GM18858 (cell line): Measurements from ENCODE around the gene SFMBT1.

Experiments
- ATAC-seq: cut with Tn5 transposase; IDR thresholded peaks from one replicate; pipeline ENCODE4 v1.9.1; 2021; ENCODE audit not compliant: unreplicated experiment

The SFMBT1 gene

DNA sequence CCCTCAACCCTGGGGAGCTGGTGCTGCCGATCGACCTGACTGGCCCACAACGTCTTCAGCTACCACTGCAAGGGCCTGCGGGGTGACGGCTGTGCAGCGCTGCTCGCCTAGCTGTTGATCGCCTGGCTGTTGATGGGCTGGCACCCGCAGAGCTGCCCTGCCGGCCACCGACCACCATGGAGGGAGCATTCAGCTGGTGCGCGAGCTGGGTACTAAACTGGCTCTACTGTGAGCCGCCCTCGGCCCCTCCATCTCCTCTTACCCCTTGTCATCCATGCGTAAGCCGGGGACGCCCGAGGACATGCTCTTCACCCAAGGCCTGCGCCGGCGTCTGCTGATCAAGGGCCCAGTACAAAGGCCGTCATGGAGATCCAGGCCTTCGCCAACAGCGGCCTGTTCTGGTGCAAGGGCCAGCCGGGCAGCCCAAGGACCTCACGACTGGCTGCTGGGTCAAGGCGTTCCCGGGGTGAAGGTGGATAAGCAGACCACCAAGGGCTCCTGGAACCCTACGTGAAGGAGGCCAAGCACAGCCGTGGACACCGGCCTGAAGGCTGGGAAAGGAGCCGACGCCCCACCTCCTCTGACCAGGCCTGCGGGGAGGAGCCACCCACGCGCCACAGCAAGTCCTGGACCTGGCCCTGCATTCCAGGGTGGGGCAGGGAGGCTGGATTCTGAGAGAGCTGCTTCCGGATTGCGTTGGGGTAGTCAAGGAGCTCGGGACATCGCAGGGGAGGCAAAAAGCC is 46.9 kb downstream of the SFMBT1 start:
- no peak for ATAC-seq

DNA sequence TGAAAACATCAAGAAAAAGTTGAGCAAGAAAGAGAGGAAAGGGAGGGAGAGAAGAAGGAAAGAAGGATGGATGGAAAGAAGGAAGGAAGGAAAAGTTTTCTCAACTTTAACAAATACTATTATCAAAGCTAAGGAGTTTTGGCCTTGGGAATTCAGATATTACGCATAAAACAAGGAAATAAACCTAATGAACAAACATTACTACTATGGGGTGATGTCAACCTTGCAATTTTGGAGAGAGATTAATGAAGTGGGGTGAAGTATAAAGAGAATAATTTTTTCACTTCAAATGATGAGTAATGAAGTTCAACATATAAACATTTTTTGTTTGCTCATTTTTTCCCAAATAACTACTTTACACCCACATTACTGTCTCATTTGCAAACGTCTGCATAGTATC is 55.2 kb downstream of the SFMBT1 start:
- ATAC-seq = no peak

DNA sequence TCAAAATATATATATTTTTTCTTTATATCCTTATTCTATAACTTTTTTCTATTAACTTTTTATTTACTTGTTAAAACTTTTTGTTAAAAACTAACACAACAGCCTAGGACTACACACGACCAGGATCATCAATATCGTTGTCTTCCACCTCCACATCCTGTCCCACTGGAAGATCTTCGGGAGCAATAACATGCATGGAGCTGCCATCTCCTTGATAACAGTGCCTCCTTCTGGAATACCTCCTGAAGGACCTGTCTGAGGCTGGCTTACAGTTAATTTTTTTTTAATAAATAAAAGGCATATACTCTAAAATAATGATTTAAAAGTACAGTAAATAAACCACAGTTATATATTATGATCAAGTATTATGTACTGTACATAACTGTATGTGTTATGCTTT is 58.9 kb downstream of the SFMBT1 start:
- no peak for ATAC-seq

DNA sequence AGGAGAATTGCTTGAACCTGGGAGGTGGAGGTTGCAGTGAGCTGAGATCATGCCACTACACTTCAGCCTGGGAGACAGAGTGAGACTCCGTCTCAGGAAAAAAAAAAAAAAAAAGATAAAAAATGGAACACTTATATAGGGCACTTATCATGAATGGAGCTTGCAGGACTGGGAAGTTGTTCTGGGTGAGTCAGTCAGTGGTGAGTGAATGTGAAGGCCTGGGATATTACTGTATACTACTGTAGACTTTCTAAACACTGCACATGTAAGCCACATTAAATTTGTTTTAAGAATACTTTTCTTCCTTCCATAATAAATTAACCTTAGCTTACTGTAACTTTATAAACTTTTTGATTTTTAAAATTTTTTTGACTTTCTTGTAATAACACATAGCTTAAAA is 59.8 kb downstream of the SFMBT1 start:
- ATAC-seq = no peak

DNA sequence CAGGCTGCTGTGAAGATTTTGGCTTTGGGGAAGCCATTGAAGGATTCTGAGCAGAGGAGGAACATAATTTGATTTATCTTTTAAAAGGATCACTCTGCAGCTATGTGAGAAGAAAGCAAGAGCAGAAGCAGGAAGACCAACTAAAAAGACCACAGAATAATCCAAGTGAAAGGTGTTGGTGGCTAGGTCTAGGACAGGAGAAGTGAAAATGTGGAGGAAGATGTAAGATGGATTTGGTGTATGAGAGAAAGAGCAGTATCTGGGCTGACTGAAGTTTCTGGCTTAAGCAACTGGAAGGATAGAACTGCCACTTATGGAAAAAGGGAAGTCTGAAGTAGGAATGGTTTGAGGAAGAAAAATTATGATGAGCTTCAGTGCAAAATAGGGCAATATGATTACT is 62.0 kb downstream of the SFMBT1 start:
- no peak for ATAC-seq

DNA sequence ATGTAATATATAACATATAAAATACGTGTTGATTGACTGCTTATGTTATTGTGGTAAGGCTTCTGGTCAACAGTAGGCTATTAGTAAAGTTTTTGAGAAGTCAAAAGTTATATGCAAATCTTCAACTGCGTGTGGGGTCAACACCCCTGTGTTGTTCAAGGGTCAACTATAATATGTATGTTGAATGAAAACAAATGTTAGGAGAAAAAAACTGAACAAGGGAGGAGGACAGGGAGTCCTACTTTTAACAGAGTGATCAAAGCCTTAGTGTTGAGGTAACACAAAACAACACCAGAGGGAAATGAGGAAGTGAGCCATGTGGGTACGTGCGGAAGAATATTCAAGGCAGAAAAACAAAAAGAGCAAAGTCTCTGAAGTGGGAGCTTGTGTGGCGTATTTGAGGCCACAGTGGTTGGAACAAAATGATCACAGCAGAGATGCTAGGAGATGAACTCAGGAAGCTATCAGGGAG is 62.5 kb downstream of the SFMBT1 start:
- ATAC-seq = peak; percentile 84

DNA sequence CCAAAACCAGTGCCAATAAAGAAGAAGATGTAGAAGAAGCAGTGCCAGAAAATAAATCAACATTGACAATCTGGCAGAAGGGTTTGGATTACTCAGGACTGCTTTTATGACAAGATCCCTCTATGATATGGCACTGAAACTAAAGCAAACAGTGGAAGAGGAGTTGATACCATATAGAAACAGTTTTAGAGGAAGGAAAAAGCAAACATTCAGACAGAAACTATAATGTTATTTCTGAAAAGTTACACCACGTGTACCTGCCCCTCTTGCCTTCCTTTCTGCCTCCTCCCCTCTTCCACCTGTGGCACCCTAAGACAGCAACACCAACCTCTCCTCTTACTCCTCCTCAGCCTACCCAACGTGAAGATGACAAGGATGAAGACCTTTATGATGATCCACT is 63.0 kb downstream of the SFMBT1 start:
- ATAC-seq = peak; percentile 22

DNA sequence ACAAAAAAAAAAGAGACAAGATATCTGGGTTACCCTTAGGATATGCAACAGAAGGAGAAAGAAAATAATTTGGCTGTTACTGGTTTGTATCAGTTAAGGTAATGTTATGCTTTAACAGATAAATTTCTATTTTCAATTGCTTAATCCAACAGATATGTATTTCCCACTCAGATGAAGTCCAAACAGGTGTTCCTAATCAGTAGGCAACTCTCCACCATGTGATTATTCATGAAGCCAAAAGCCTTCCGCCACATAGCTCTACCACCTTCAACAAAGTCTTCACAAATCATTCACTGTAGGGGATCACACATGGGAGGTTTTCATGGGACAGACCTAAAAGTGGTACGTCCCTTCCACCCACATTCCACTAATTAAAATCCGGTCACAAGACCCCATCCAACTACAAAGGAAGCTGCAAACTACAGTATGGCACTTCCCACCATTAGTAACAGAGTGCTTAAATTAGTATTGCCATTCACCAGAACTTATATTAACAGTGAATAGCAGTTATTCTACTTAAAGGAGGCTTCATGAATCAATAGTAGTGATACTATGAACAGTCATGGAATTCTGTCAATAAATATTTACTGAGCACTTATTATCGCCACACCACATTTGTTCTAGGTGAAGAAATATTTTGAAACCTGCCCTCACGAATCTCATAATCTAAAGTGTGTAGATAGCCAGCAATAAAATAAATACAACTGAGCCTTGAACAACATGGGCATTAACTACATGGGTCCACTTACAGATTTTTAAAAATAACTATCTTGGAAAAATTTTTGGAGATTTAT is 66.5 kb downstream of the SFMBT1 start:
- ATAC-seq = no peak

DNA sequence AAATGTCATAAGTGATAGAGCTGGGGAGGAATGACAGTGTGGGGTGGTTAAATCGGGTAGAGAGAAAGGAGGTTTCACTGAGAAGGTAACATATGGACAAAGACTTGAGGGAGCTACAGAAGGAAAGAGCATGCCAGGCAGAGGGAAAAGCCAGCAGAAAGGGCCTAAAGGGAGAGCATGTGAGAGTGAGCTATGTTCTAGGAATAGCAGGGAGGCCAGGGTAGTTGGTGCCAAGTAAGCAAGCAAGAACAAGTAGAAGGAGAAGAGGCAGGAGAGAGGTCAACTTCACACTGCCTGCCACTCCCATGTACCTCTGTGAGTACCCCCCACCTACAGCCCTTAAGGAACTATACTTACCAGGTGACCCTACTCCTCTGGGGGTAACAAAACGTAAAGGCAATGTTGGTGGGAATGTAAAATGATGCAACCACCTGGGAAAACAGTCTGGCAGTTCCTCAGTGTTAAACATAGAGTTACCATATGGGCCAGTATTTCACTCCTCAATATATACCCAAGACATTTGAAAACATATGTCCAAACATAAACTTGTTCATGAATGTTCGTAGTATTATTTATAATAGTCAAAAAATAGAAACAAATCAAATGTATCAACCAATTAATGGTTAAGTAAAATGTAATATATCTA is 67.6 kb downstream of the SFMBT1 start:
- ATAC-seq = no peak

DNA sequence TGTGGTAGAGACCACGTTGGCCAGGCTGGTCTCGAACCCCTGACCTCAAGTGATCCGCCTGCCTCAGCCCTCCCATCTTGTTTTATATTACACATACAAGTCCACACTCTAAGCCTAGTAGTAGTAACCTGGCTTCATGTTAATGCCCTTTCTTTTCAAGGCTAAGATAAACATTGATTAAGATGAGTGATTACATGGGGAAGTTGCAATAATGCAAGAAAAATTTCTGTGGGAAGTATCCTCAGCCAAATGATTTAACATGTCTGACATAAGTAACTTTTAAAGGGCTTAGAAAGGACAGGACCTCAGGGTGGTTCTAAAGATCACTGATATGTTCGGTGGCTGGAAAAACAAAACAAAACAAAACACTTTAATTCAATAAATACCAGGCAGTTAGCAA is 72.1 kb downstream of the SFMBT1 start:
- ATAC-seq = no peak

DNA sequence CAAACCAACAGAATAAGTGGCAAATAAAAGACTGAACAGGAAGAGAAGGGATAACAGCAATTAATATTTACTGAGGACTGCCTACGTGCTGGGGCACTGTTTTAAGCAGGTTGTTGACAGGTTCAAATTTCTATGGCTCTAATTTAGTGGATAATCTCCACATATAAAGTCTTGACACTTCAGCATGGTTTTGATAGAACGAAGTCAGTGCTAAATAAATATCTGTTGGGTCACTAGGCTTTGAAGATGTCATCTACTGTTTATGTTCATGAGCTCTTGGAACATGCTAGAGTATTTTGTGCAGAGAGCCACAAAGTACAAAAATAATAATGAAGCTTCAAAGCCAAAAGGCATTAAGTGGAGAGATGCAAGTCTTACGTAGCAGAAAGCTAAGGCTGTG is 74.0 kb downstream of the SFMBT1 start:
- ATAC-seq = no peak

DNA sequence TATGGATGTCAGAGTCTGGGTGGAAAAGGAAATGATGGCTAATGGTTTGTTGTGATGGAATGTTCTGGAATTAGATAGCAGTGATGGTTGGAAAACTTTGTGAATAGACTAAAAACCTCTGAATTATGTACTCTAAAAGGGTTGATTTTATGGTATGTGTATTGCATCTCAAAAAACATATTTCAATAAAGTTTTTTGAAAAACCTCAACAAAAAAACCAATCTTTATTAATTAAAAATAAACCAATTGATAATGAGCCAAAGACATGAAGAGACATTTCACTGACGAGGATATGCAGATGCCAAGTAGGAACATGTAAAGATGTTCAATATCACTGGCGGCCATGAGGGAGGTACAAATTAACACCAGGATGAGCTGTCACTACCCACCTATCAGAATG is 78.5 kb downstream of the SFMBT1 start:
- no peak for ATAC-seq

DNA sequence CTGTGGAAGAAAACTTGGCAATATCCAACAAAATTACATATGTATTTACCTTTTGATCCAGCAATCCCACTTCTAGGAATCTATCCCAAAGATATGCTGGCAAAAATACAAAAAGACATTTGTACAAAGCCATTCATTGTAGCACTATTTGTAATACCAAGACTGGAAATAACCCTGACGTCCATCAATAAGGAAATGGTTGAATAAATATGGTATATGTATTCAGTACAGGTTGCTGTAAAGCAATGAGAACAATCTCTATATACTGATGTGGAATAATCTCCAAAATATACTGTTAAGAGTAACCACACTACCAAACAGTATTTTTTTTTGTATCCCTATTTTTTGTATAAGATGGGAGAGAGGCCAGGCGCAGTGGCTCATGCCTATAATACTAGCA is 83.7 kb downstream of the SFMBT1 start:
- ATAC-seq = no peak

DNA sequence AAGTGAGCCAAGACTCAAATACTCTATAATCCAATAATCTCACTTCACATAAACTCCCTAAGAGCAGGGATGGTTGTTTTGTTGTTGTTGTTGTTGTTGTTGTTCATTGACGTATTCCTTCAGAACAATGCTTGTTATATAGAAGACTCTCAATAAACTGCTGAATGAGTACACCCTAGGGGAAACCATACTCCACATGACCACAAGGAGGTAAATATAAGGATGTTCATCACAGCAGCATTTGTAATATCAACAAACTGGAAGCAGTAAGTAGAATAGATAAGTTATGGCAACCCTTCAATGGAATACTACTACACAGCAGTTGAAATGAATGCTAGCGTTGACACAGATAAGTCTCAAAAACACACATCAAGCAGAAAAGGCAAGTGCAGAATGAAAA is 86.1 kb downstream of the SFMBT1 start:
- no peak for ATAC-seq

DNA sequence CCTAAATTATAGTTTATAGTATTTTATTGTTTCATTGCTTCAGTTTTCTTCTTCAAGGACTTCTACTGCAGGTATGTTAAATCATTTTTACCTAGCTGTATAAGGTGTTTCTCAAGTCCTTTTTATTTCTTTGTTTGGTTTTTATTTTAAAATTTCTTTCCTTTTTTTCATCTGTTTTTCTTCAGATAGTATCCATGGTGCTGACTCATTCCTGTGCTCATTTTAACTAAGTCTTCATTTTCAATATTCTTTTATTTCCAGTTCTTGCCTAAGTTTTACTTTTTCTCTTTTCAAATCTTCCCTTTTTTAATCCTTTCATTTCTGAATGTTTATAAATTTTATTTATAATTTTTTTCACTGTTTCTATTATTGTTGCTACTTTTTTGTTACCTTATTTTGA is 106.3 kb downstream of the SFMBT1 start:
- ATAC-seq = no peak

DNA sequence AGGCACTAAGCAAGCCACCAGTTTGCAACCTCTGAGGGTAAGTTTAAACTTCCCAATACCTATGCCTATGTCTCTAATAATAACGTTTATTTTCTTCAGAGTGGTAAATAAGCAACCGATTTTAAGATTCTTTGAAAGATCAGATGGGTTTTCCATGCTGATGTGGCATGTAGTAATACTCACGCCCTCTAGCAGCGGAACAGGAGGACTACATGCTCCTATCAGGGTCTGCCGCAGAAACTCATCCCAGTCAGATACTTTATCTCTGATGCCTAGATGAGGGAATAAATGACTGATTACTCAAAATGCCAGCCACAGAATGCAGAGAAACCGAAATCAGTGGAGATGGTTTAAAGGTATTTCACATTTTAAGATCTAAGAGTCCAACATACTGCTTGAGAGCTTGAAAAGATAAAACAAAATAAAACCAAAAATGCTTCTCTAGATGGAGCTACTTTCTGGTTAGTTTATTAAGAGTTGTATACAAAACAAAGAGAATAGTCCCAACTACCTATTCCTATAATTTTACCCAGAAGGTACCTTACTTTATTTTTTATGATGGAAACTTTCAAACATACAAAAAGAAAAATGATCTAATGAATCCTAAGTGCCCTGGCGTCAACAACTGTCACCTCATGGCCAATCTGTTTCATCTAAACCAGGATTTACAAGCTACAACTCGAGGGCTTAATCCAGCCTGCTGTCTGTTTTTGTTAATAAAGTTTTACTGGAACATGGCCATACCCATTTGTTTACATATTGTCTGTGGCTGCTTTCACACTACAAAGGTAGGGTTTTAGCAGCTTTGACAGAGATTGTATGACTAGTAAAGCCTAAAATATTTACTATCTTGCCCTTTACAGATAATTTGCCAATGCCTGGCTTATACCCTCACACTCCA is 111.0 kb downstream of the SFMBT1 start:
- no peak for ATAC-seq

DNA sequence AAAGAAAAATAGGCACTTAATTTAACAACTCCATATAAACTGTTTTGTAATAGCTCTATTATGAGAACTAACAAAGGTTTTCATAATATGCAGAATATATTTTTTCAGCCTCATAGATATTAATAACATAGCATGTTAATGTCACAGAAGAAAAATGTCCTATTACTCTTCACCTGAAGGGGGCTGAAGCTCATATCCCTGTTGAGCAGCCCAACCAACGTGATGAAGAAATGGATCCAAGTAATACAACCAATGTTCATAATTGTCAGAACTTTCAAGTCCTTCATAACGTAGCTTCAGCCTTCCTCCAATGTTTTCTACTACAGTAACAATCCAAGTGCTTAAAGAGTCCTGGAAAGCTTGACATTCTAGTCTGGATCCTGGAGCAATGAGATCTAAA is 114.0 kb downstream of the SFMBT1 start:
- ATAC-seq = no peak

DNA sequence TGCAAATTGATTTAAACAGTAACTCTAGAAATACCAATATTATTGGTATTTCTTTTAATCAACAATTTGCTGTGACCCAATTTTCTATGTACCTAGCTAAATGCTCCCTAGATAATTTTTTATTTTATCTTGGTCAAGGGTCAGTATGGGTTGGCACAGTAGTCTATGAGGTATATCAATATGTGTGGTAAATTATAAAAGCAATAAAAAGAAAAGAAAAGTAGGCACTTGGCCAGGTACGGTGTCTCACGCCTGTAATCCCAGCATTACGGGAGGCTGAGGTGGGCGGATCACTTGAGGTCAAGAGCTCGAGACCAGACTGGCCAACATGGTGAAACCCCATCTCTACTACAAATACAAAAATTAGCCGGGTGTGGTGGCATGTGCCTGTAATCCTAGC is 114.5 kb downstream of the SFMBT1 start:
- ATAC-seq = no peak

DNA sequence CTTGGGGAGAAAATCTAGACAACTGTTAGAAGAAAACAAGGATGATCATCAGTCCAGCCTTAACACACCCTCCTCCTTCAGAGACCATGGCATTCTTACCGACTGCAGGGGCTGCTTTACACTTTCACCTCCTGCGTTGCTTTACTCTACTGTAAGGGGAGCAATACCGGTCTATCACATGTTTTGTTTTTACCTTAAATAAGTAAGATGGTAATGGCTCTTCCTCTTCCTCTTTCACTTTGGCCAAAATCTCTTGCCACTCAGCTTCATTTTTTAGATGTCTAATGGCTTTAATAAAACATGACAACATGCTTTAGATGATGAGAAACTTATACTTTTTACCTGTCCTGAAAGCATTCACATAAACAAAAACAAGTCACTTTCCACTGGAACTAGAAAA is 115.1 kb downstream of the SFMBT1 start:
- no peak for ATAC-seq

DNA sequence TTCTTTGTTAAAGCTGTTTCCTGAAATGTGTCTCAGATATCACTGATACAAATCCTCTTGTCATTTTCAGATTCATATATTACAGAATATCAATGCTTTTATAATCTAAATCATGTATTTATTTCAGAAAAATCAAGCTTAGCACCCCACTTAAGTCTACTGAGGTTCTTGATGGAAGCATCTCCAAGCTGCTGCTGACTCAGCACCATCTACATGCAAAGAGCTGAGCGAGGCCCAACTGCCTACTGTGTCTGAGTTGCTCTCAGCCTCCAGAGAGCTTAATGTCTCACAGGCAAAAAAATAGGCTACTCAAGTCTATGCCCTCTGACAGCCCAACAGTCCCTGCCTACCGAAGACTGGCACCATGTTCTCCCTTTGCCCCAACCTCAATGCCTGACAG is 119.3 kb downstream of the SFMBT1 start:
- no peak for ATAC-seq
